Activated CD8-positive, alpha-beta memory T cell treated with anti-CD3 and anti-CD28 coated beads, Interleukin-2, amount 50 U/mL, for 24 hours (primary cell): ENCODE results near the gene SP6.

Experiments
- DNase-seq: peaks from one replicate; pipeline ENCODE4 v3.0.0-alpha.2; 2020; ENCODE audit errors: extremely low read depth

The SP6 gene

GRCh38 chr17:47812146-47812920 is 38.6 kb downstream of the SP6 start:
- DNase-seq, result no peak

- no peak for DNase-seq
These were observed 39.3 kb downstream of the SP6 start for GRCh38 chr17:47811709-47812108.

GRCh38 chr17:47810901-47811635 is 39.9 kb downstream of the SP6 start:
- DNase-seq, result no peak

- DNase-seq, result no peak
These were observed 40.7 kb downstream of the SP6 start for GRCh38 chr17:47810200-47810821.

GRCh38 chr17:47808830-47809480 is 42.0 kb downstream of the SP6 start:
- DNase-seq, result no peak

GRCh38 chr17:47808036-47808829 is 42.7 kb downstream of the SP6 start:
- DNase-seq, result no peak

- no peak for DNase-seq
These were observed 43.5 kb downstream of the SP6 start for GRCh38 chr17:47807421-47807820.

GRCh38 chr17:47806913-47807255 is 44.1 kb downstream of the SP6 start:
- DNase-seq, result no peak

GRCh38 chr17:47806026-47806912 is 44.7 kb downstream of the SP6 start:
- no peak for DNase-seq

GRCh38 chr17:47804461-47804860 is 46.5 kb downstream of the SP6 start:
- DNase-seq, result no peak

GRCh38 chr17:47803751-47804150 is 47.2 kb downstream of the SP6 start:
- no peak for DNase-seq

- DNase-seq, result no peak
These were observed 47.8 kb downstream of the SP6 start for GRCh38 chr17:47803201-47803600.

GRCh38 chr17:47802341-47803022 is 48.5 kb downstream of the SP6 start:
- DNase-seq, result no peak

GRCh38 chr17:47801906-47802305 is 49.1 kb downstream of the SP6 start:
- DNase-seq, result no peak

- no peak for DNase-seq
These were observed 49.7 kb downstream of the SP6 start for GRCh38 chr17:47801176-47801765.

GRCh38 chr17:47800686-47801085 is 50.3 kb downstream of the SP6 start:
- no peak for DNase-seq

- no peak for DNase-seq
These were observed 53.2 kb downstream of the SP6 start for GRCh38 chr17:47797797-47798196.
